SH-SY5Y (cell line): Measurements from ENCODE around the gene A4GALT.

Experiments
- GATA2 ChIP-seq: IDR thresholded peaks from 2 replicates; pipeline ENCODE4 v1.6.1; 2011; ENCODE audit warnings: mild to moderate bottlenecking, low read depth, low read length
- GATA3 ChIP-seq: IDR thresholded peaks from 2 replicates; pipeline ENCODE4 v1.6.1; 2011; ENCODE audit warnings: low read depth, mild to moderate bottlenecking, low read length, moderate library complexity

Gene A4GALT

DNA sequence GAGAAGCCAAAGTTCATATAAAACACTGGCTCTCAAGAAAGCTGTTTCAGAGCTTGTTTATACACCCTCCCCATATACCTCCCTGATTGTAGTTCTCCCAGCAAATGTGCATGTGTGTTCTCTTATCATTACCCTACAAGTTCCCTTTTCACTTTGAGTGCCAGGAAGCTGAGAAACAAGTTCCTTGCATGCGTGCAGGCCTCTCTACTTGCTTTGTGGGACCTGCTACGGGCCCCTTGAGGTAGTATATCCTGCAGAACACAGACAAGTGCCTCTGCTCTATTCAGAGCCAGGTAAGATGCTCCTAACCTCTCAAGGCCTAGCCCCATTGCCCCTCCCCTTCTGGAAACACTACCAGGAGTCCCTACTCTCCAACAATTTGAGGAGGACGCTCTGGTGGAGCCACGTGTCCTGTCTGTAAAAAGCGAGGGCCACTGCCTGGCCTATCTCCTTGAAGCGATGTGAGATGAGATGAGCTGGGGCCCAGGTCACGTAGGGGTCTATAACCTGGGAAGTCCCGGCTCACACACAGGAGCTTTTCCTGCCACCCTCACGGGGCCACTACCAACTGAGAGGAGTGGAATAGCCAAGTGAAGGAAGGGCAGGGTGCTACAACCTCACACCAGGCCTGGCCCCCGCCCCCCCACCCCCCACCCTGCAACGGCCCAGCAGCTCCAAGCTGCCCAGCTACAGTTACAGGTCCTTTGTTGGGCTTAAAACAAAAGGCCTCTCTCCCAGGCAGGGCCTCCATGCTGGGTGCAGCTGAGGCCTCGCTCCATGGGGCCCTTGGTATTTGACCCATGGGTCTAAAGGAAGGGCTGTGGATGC, 77.7 kb downstream of the A4GALT start:
- no peak for TF ChIP-seq GATA2
- no peak for TF ChIP-seq GATA3
